K562 (cell line): Measurements from ENCODE around the gene NPB. TPM values are rescaled to one million over a fixed set of nuclear protein-coding genes. Genes with fewer than 3 reads are reported as not detected.

ENCODE experiments used
- BRF2 ChIP-seq: IDR thresholded peaks from 3 replicates; pipeline ENCODE4 v1.6.1; 2011; ENCODE audit warnings: borderline replicate concordance, mild to moderate bottlenecking; ENCODE audit not compliant: insufficient read length, insufficient read depth
- CAMTA2 ChIP-seq: fragments of 250-450 bp; sonication (Bioruptor Pico); conservative IDR thresholded peaks from 2 replicates; pipeline ENCODE4 v1.5.1; 2022
- CEBPB ChIP-seq: fragments of 450-650 bp; IDR thresholded peaks from 2 replicates; pipeline ENCODE4 v1.6.1; 2016; ENCODE audit warnings: missing genetic modification characterization, missing compliant biosample characterization
- CREB3 ChIP-seq: fragments of 450-650 bp; conservative IDR thresholded peaks from 2 replicates; pipeline ENCODE4 v1.6.1; 2016; ENCODE audit warnings: missing genetic modification characterization, low read depth, mild to moderate bottlenecking, missing compliant biosample characterization, moderate library complexity
- KDM4B ChIP-seq, 2 experiments: fragments of 450-650 bp in 1 of 2; sonication (generic) in 1 of 2; IDR thresholded peaks; 2 replicates each; pipeline ENCODE4 v1.6.1; 2016 to 2017; ENCODE audit warnings: borderline replicate concordance in 2 of 2, antibody characterized with exemption in 1 of 2, low read depth in 1 of 2, mild to moderate bottlenecking in 1 of 2
- POLR2G ChIP-seq: fragments of 200-400 bp; formaldehyde crosslinking; IDR thresholded peaks from 2 replicates; pipeline ENCODE4 v1.6.1; 2017; ENCODE audit warnings: low read depth, mild to moderate bottlenecking, antibody characterized with exemption, low read length, moderate library complexity
- PURB ChIP-seq: sonication (generic); formaldehyde crosslinking; IDR thresholded peaks from 2 replicates; pipeline ENCODE4 v1.9.0; 2021; ENCODE audit warnings: low read depth, mild to moderate bottlenecking, missing genetic modification reagents
- STAT5A ChIP-seq: IDR thresholded peaks from 2 replicates; pipeline ENCODE4 v1.6.1; 2012; ENCODE audit warnings: low read length, inconsistent platforms, borderline replicate concordance
- polyA plus RNA-seq, 8 experiments: library from polyadenylated mRNA; depleted of rRNA in 4 of 8; stranded (reverse) in 5 of 8; unstranded in 3 of 8; fragments of >200 nt; fragmentation: Nextera tagmentation in 2 of 8; fragmentation: Illumina TruSeq in 1 of 8; extraction: Ambion mirVana in 2 of 8; extraction: Trizol in 1 of 8; gene quantifications; 2 replicates each; pipeline versions ENCODE4 v1.2.1 to v1.2.3, GENCODE V29; 2011 to 2014; ENCODE audit warnings: inconsistent platforms in 1 of 8, missing spikeins in 1 of 8
- total RNA-seq, 7 experiments: library from RNA; depleted of rRNA in 6 of 7; stranded (reverse); fragments of >200 nt in 6 of 7; fragmentation: Illumina TruSeq in 2 of 7; extraction: Trizol in 2 of 7; gene quantifications; 2 replicates each; pipeline versions ENCODE4 v1.2.1 to v1.2.3, GENCODE V29; 2011 to 2021; ENCODE audit warnings: low replicate concordance in 1 of 7

NPB gene
- total and polyA plus RNA-seq, 9 of the 15 experiments (the other 6 are each of a cell fraction or from before 2014, with no cell fraction given) = 0.03 to 0.61 (median 0.14) TPM; not detected in 2

- TF ChIP-seq BRF2 (no peak), CREB3 (tag) (no peak), CEBPB (tag) (no peak), STAT5A (no peak), CAMTA2 (CRISPR knock-in tag) (no peak), PURB (CRISPR knock-in tag) (no peak), KDM4B (IDR thresholded peaks at IDR 0.05; ENCODE audit: borderline replicate concordance in 2 of 2, low read depth in 1 of 2) (no peak), POLR2G (peak; percentile 54)
- TF ChIP-seq, all 486 proteins: peak for 2
These were observed 5.4 kb downstream of the NPB start (continued) for GRCh38 chr17:81907219-81908145.
